ENCODE measurements around the gene ADGRD1.

ADGRD1 gene

GRCh38 chr12:130978785-130979184 is 25.1 kb downstream of the ADGRD1 start:
- TF ChIP-seq POLR2AphosphoS5 (IDR thresholded peaks at IDR 0.05; ENCODE audit: low read depth, low read length) = no peak
- TF ChIP-seq POLR2A (IDR thresholded peaks at IDR 0.05; ENCODE audit: low read depth, low read length) = no peak
- no peak for TF ChIP-seq SPI1 (IDR thresholded peaks at IDR 0.05; ENCODE audit: low read depth, low read length)
- TF ChIP-seq TAF1 (IDR thresholded peaks at IDR 0.05; ENCODE audit: low read depth, low read length) = no peak
- no peak for TF ChIP-seq PAX5 (IDR thresholded peaks at IDR 0.05; ENCODE audit: insufficient read depth, low read length, severe bottlenecking)
- no peak for TF ChIP-seq POU2F2 (IDR thresholded peaks at IDR 0.05; ENCODE audit: low read depth, low read length)
- FAIRE-seq = no peak

GRCh38 chr12:130981074-130981742 is 27.5 kb downstream of the ADGRD1 start:
- peak; percentile 40 for FAIRE-seq

More at GRCh38 chr12:130978785-130979184, 25.1 kb downstream of the ADGRD1 start:
- no peak for DNase-seq (ENCODE audit: insufficient read length, low spot score)

GRCh38 chr12:130981911-130982310 is 28.2 kb downstream of the ADGRD1 start:
- TF ChIP-seq TAF1 (IDR thresholded peaks at IDR 0.05; ENCODE audit: low read depth, low read length) (no peak), PAX5 (IDR thresholded peaks at IDR 0.05; ENCODE audit: insufficient read depth, low read length, severe bottlenecking) (no peak), POLR2A (IDR thresholded peaks at IDR 0.05; ENCODE audit: low read depth, low read length) (no peak), SPI1 (IDR thresholded peaks at IDR 0.05; ENCODE audit: low read depth, low read length) (no peak), POU2F2 (IDR thresholded peaks at IDR 0.05; ENCODE audit: low read depth, low read length) (no peak), POLR2AphosphoS5 (IDR thresholded peaks at IDR 0.05; ENCODE audit: low read depth, low read length) (no peak)
- no peak for FAIRE-seq
- no peak for DNase-seq (ENCODE audit: insufficient read length, low spot score)

More at GRCh38 chr12:130981074-130981742, 27.5 kb downstream of the ADGRD1 start:
- no peak for DNase-seq (ENCODE audit: insufficient read length, low spot score)
- TF ChIP-seq PAX5 (IDR thresholded peaks at IDR 0.05; ENCODE audit: insufficient read depth, low read length, severe bottlenecking) (no peak), POLR2AphosphoS5 (IDR thresholded peaks at IDR 0.05; ENCODE audit: low read depth, low read length) (no peak), POU2F2 (IDR thresholded peaks at IDR 0.05; ENCODE audit: low read depth, low read length) (no peak)

GRCh38 chr12:130982565-130983225 is 29.0 kb downstream of the ADGRD1 start:
- TF ChIP-seq POLR2AphosphoS5 (IDR thresholded peaks at IDR 0.05; ENCODE audit: low read depth, low read length) (no peak), PAX5 (IDR thresholded peaks at IDR 0.05; ENCODE audit: insufficient read depth, low read length, severe bottlenecking) (no peak), SPI1 (IDR thresholded peaks at IDR 0.05; ENCODE audit: low read depth, low read length) (no peak), POLR2A (IDR thresholded peaks at IDR 0.05; ENCODE audit: low read depth, low read length) (no peak), TAF1 (IDR thresholded peaks at IDR 0.05; ENCODE audit: low read depth, low read length) (no peak), POU2F2 (IDR thresholded peaks at IDR 0.05; ENCODE audit: low read depth, low read length) (no peak)
- DNase-seq (ENCODE audit: insufficient read length, low spot score) = no peak
- FAIRE-seq = peak; percentile 26

- FAIRE-seq = no peak
- TF ChIP-seq POLR2AphosphoS5 (IDR thresholded peaks at IDR 0.05; ENCODE audit: low read depth, low read length) = no peak
- no peak for TF ChIP-seq POLR2A (IDR thresholded peaks at IDR 0.05; ENCODE audit: low read depth, low read length)
- no peak for TF ChIP-seq TAF1 (IDR thresholded peaks at IDR 0.05; ENCODE audit: low read depth, low read length)
- TF ChIP-seq PAX5 (IDR thresholded peaks at IDR 0.05; ENCODE audit: insufficient read depth, low read length, severe bottlenecking) = no peak
- no peak for TF ChIP-seq POU2F2 (IDR thresholded peaks at IDR 0.05; ENCODE audit: low read depth, low read length)
- no peak for TF ChIP-seq SPI1 (IDR thresholded peaks at IDR 0.05; ENCODE audit: low read depth, low read length)
- DNase-seq (ENCODE audit: insufficient read length, low spot score) = no peak
Measured at GRCh38 chr12:130983328-130984017, 29.8 kb downstream of the ADGRD1 start.

- no peak for FAIRE-seq
- DNase-seq (ENCODE audit: insufficient read length, low spot score) = no peak
- no peak for TF ChIP-seq SPI1 (IDR thresholded peaks at IDR 0.05; ENCODE audit: low read depth, low read length)
- TF ChIP-seq POLR2A (IDR thresholded peaks at IDR 0.05; ENCODE audit: low read depth, low read length) = no peak
- no peak for TF ChIP-seq POU2F2 (IDR thresholded peaks at IDR 0.05; ENCODE audit: low read depth, low read length)
- no peak for TF ChIP-seq POLR2AphosphoS5 (IDR thresholded peaks at IDR 0.05; ENCODE audit: low read depth, low read length)
- no peak for TF ChIP-seq PAX5 (IDR thresholded peaks at IDR 0.05; ENCODE audit: insufficient read depth, low read length, severe bottlenecking)
- TF ChIP-seq TAF1 (IDR thresholded peaks at IDR 0.05; ENCODE audit: low read depth, low read length) = no peak
Measured at GRCh38 chr12:130984183-130985058, 30.7 kb downstream of the ADGRD1 start.

GRCh38 chr12:130987151-130987931 is 33.6 kb downstream of the ADGRD1 start:
- TF ChIP-seq POLR2A (IDR thresholded peaks at IDR 0.05; ENCODE audit: low read depth, low read length) (no peak), PAX5 (IDR thresholded peaks at IDR 0.05; ENCODE audit: insufficient read depth, low read length, severe bottlenecking) (no peak), POLR2AphosphoS5 (IDR thresholded peaks at IDR 0.05; ENCODE audit: low read depth, low read length) (no peak), TAF1 (IDR thresholded peaks at IDR 0.05; ENCODE audit: low read depth, low read length) (no peak), POU2F2 (IDR thresholded peaks at IDR 0.05; ENCODE audit: low read depth, low read length) (no peak), SPI1 (IDR thresholded peaks at IDR 0.05; ENCODE audit: low read depth, low read length) (no peak)
- DNase-seq (ENCODE audit: insufficient read length, low spot score) = no peak
- FAIRE-seq = no peak

- DNase-seq (ENCODE audit: insufficient read length, low spot score) (no peak), FAIRE-seq (no peak)
Measured at GRCh38 chr12:130988261-130988660, 34.6 kb downstream of the ADGRD1 start.

More at GRCh38 chr12:130988261-130988660, 34.6 kb downstream of the ADGRD1 start:
- TF ChIP-seq PAX5 (IDR thresholded peaks at IDR 0.05; ENCODE audit: insufficient read depth, low read length, severe bottlenecking) = no peak
